Effector memory CD8-positive, alpha-beta T cell (primary cell): ENCODE results near the gene P2RY11.
A peak's percentile ranks its signal among the peaks of the same experiment; 100 is the strongest.

Experiments
- ATAC-seq: fragments of 150-1000 bp; cut with Tn5 transposase; replicated peaks from 2 replicates; pipeline ENCODE4 v1.10.0; 2021; ENCODE audit warnings: mild to moderate bottlenecking, moderate library complexity
- DNase-seq, 3 experiments: peaks; one replicate each; pipeline ENCODE4 v3.0.0; 2021
- H3K27ac Mint-ChIP-seq, 2 donors: one replicate each; pipeline ENCODE4 v1.8.0; 2022; ENCODE audit warnings: mild to moderate bottlenecking in 2 of 2, mixed read lengths in 2 of 2, moderate library complexity in 2 of 2
- H3K27me3 Mint-ChIP-seq, 2 donors: one replicate each; pipeline ENCODE4 v1.8.0; 2022; ENCODE audit warnings: mixed read lengths in 2 of 2
- H3K36me3 Mint-ChIP-seq: one replicate; pipeline ENCODE4 v1.8.0; 2022; ENCODE audit warnings: mild to moderate bottlenecking, moderate library complexity, mixed read lengths; ENCODE audit not compliant: insufficient read depth
- H3K4me1 Mint-ChIP-seq, 2 donors: one replicate each; pipeline ENCODE4 v1.8.0; 2022; ENCODE audit warnings: low read depth in 2 of 2, mixed read lengths in 2 of 2
- H3K4me3 Mint-ChIP-seq, 2 donors: one replicate each; pipeline ENCODE4 v1.8.0; 2022; ENCODE audit warnings: mild to moderate bottlenecking in 2 of 2, mixed read lengths in 2 of 2, moderate library complexity in 2 of 2
- H3K9me3 Mint-ChIP-seq, 2 donors: one replicate each; pipeline ENCODE4 v1.8.0; 2022; ENCODE audit warnings: mixed read lengths in 2 of 2

Gene P2RY11

DNA sequence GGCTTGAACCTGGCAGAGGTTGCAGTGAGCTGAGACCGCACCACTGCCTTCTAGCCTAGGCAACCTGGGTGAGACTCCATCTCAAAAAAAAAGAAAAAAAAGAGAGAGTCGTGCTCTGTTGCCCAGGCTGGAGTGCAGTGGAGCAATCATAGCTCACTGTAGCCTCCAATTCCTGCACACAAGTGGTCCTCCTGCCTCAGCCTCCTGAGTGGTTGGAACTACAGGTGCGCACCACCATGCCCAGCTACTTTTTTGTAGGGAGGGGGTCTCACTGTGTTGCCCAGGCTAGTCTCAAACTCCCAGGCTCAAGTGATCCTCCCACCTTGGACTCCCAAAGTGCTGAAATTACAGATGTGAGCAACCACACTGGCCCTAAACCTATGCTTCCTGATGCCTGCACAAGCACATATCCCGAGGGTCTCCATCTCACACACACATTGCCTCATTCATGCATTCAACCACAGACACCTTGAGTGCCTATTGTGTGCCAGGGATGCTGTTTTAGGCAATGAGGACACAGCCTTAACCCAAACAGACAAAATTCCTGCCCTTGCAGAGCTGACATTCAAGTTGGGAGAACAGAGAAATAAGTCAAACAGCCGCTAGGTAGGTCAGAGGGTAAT is 11.2 kb upstream of the P2RY11 start:
- no peaks in the 10 kb centered on the region for H3K27me3 Mint-ChIP-seq
- peak overlapping the region; percentile 100 for H3K27ac Mint-ChIP-seq
- DNase-seq (no peak), ATAC-seq (no peak)
- peaks cover 52% of the 10 kb centered on the region for H3K36me3 Mint-ChIP-seq
- peaks cover 39 to 43% of the 10 kb centered on the region in 2 donors for H3K4me1 Mint-ChIP-seq
- no peaks in the 10 kb centered on the region for H3K9me3 Mint-ChIP-seq
- H3K4me3 Mint-ChIP-seq: peak overlapping the region; percentile 26 to 66

DNA sequence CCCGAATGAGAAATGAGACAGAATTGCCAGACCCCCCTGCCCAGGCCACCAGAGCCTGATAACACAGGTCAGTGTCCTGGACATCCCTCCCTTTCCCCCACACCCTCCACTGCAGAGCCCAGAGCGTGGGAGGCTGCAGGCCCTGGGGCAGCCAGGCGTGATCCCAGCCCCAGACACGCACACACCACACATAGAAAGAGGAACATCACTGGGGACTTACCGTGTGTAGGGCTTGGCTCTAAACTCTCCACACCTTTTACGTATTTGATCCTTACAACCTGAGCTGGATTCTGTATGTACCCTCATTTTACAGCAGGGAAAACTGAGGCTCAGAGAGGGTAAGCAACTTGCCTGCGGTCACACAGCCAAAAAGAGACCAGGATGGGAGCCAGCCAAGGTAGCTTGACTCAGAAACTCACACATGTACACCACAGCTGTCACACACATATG is 8.7 kb upstream of the P2RY11 start:
- no peak for ATAC-seq

DNA sequence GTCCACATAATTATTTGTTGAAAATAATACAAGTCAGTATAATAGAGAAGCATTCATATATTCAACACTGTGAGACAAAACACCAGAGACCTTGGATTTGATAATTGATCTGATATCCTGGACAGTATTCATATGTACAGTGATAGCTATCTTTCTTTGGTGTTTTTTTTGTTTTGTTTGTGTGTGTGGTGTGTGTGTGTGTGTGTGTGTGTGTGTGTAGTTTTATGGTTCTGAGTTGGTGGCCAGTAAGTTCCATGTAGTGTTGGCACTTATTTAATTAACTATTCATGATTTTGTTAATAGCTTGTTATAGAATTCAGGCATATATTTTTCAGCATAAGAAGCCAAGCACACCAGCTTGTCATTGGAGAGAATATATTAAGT is 7.4 kb upstream of the P2RY11 start:
- no peaks in the 10 kb centered on the region for H3K27me3 Mint-ChIP-seq
- peak overlapping the region; percentile 100 for H3K27ac Mint-ChIP-seq
- ATAC-seq (no peak), DNase-seq (no peak)
- no peaks in the 10 kb centered on the region for H3K9me3 Mint-ChIP-seq
- peak overlapping the region; percentile 5 to 88 for H3K4me3 Mint-ChIP-seq
- H3K4me1 Mint-ChIP-seq: peaks cover 49 to 57% of the 10 kb centered on the region in 2 donors
- H3K36me3 Mint-ChIP-seq: peaks cover 70% of the 10 kb centered on the region

More for the DNA sequence above, 8.7 kb upstream of the P2RY11 start:
- Mint-ChIP-seq H3K4me3 (peak overlapping the region; percentile 66 to 85), H3K36me3 (peaks cover 57% of the 10 kb centered on the region), H3K4me1 (peaks cover 56 to 63% of the 10 kb centered on the region in 2 donors), H3K9me3 (no peaks in the 10 kb centered on the region), H3K27me3 (no peaks in the 10 kb centered on the region), H3K27ac (peak overlapping the region; percentile 100)
- DNase-seq: no peak

GRCh38 chr19:10104665-10105508 is 6.6 kb upstream of the P2RY11 start:
- DNase-seq (peak; percentile 80 to 83 (median 82)), ATAC-seq (peak; percentile 74)
- H3K27me3 Mint-ChIP-seq: no peaks in the 10 kb centered on the region
- H3K9me3 Mint-ChIP-seq: no peaks in the 10 kb centered on the region
- peaks cover 49 to 56% of the 10 kb centered on the region in 2 donors for H3K4me1 Mint-ChIP-seq
- peak overlapping the region; percentile 100 for H3K27ac Mint-ChIP-seq
- H3K4me3 Mint-ChIP-seq: peak overlapping the region; percentile 72 to 88
- H3K36me3 Mint-ChIP-seq: peaks cover 78% of the 10 kb centered on the region

- H3K4me1 Mint-ChIP-seq: peaks cover 51 to 59% of the 10 kb centered on the region in 2 donors
- peak in 2 of 3 experiments; percentile 47 to 48 for DNase-seq
- no peaks in the 10 kb centered on the region for H3K9me3 Mint-ChIP-seq
- H3K27me3 Mint-ChIP-seq: no peaks in the 10 kb centered on the region
- ATAC-seq: peak; percentile 2
- peaks cover 80% of the 10 kb centered on the region for H3K36me3 Mint-ChIP-seq
- H3K4me3 Mint-ChIP-seq: peak overlapping the region; percentile 72 to 88
- H3K27ac Mint-ChIP-seq: peak overlapping the region; percentile 100
These were observed 5.9 kb upstream of the P2RY11 start for GRCh38 chr19:10105509-10106099.

DNA sequence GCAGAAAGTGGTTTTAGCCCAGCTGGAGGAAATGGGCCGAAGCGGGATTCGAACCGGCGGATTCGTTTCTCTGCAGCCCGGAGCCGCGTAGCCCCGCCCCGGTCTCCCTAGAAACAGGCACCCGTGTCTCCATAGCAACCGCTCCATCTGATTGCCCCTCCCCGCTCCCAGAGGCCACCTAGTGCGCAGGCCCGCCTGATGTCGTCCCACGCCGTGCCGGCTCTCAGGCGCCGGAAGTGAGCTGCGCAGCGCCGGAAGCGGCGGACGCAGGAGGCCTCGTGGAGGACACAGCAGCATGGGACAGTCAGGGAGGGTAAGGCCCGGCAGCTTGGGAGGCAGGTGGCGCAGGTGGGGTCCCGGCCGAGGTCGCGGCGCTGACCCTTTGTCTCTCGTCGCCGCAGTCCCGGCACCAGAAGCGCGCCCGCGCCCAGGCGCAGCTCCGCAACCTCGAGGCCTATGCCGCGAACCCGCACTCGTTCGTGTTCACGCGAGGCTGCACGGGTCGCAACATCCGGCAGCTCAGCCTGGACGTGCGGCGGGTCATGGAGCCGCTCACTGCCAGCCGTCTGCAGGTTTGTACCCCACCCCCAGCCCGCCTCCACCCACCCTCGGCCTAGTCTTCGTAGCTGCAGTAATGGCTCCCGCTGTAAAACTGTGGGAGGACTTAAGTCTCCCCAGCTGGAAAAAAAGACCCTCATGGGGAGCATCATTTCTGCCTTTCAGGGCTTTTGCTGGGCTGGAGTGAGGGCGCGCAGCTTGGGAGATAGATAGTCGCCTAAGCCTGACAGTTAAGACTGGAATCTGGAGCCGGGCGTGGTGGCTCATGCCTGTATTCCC is 5.2 kb upstream of the P2RY11 start, which contains the start of gene PPAN:
Gene PPAN, plus strand, starts transcription at position 263 of the 837 bp plus-strand sequence. Its CDS starts 33 bp downstream, at position 296.
- Mint-ChIP-seq H3K27ac (peak within 1 kb of the TSS; percentile 100), H3K9me3 (no peaks in the 10 kb centered on the region), H3K27me3 (no peaks in the 10 kb centered on the region), H3K4me3 (peak within 1 kb of the TSS; percentile 72 to 88), H3K4me1 (peaks cover 55 to 63% of the 10 kb centered on the region in 2 donors), H3K36me3 (peaks cover 85% of the 10 kb centered on the region)
- peak; percentile 96 to 99 (median 97) for DNase-seq
- ATAC-seq: peak; percentile 53

GRCh38 chr19:10107254-10107653 is 4.2 kb upstream of the P2RY11 start:
- Mint-ChIP-seq H3K9me3 (no peaks in the 10 kb centered on the region), H3K27ac (peak overlapping the region; percentile 100)
- ATAC-seq: no peak

DNA sequence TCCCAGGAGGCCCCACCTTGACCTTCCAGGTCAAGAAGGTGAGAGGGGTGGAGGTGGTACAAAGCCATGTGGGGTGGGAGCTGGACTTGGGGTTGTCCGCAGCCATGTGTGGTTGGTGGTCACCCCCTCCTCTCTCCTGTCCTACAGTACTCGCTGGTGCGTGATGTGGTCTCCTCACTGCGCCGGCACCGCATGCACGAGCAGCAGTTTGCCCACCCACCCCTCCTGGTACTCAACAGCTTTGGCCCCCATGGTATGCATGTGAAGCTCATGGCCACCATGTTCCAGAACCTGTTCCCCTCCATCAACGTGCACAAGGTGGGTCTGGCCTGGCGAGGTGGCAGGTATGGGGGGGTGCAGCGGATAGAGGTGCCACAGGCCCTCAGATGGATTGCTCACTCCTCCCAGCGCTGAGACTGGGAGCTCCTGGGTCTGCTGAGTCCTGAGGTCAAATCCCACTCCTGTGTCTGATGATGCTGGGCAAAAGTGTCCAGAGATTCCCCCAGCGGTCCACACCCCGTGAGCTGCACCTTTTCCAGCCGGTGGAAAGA is 3.6 kb upstream of the P2RY11 start:
- ATAC-seq (no peak), DNase-seq (no peak)
- Mint-ChIP-seq H3K27me3 (no peaks in the 10 kb centered on the region), H3K9me3 (no peaks in the 10 kb centered on the region), H3K36me3 (peaks cover 88% of the 10 kb centered on the region), H3K27ac (peak overlapping the region; percentile 100), H3K4me3 (peak overlapping the region; percentile 72 to 88), H3K4me1 (peaks cover 59 to 65% of the 10 kb centered on the region in 2 donors)

More at GRCh38 chr19:10107254-10107653, 4.2 kb upstream of the P2RY11 start:
- Mint-ChIP-seq H3K4me1 (peaks cover 59 to 65% of the 10 kb centered on the region in 2 donors), H3K4me3 (peak overlapping the region; percentile 72 to 88), H3K27me3 (no peaks in the 10 kb centered on the region), H3K36me3 (peaks cover 88% of the 10 kb centered on the region)
- DNase-seq: no peak

DNA sequence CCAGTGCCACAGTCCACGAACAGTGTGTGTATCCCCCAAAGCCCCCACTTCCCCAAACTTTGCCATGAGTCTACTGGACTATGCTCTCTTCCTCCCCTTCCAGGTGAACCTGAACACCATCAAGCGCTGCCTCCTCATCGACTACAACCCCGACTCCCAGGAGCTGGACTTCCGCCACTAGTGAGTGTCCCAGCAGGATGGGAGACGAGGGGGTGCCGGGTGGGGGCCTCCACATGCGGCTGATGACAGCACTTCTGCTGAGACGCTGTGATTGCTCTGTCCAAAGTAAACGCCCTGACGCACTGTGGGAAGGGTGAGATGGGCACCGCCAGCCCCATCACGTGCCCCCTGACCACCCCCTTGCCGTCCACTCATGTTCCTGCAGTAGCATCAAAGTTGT is 2.0 kb upstream of the P2RY11 start:
- ATAC-seq: no peak
- Mint-ChIP-seq H3K27me3 (no peaks in the 10 kb centered on the region), H3K9me3 (no peaks in the 10 kb centered on the region), H3K4me3 (peak overlapping the region in 1 of 2 donors; percentile 19), H3K27ac (peak overlapping the region; percentile 93 to 94), H3K36me3 (peaks cover 99% of the 10 kb centered on the region), H3K4me1 (peaks cover 65 to 66% of the 10 kb centered on the region in 2 donors)
- no peak for DNase-seq

DNA sequence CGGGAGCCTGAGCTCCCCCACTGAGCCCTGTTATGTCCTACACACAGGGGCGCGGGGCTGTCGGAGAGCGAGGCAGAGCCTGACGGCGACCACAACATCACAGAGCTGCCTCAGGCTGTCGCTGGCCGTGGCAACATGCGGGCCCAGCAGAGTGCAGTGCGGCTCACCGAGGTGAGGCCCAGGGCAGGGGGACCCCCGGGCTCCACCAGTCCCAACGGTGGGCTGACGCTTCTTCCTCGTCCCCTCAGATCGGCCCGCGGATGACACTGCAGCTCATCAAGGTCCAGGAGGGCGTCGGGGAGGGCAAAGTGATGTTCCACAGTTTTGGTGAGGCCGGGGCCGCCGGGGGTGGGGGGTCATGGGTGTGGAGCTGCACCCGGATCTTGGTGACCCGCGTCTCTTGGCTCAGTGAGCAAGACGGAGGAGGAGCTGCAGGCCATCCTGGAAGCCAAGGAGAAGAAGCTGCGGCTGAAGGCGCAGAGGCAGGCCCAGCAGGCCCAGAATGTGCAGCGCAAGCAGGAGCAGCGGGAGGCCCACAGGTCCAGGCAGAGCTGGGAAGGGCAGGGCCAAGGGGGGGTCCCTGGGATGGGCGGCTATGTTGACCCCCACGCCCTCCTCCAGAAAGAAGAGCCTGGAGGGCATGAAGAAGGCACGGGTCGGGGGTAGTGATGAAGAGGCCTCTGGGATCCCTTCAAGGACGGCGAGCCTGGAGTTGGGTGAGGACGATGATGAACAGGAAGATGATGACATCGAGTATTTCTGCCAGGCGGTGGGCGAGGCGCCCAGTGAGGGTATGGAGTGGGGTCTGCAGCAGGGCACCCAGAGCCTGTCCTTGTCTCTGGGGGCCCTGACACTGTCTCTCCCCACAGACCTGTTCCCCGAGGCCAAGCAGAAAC is 1.2 kb upstream of the P2RY11 start:
- Mint-ChIP-seq H3K27me3 (no peaks in the 10 kb centered on the region), H3K36me3 (peaks cover 99% of the 10 kb centered on the region), H3K4me1 (peaks cover 61 to 63% of the 10 kb centered on the region in 2 donors), H3K9me3 (no peaks in the 10 kb centered on the region), H3K4me3 (peak overlapping the region; percentile 60 to 71), H3K27ac (peak overlapping the region; percentile 93 to 94)
- no peak for ATAC-seq
- no peak for DNase-seq

DNA sequence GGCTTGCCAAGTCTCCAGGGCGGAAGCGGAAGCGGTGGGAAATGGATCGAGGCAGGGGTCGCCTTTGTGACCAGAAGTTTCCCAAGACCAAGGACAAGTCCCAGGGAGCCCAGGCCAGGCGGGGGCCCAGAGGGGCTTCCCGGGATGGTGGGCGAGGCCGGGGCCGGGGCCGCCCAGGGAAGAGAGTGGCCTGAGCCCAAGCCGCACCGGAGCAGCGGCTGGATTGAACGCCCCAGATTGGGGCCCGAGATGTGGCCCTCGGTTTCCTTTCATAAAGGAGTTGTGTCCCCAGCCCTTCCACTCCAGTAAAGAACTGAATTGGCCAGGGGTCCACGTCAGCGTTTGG is 548 bp upstream of the P2RY11 start:
- peaks cover 96% of the 10 kb centered on the region for H3K36me3 Mint-ChIP-seq
- peak overlapping the region; percentile 93 to 94 for H3K27ac Mint-ChIP-seq
- DNase-seq (no peak), ATAC-seq (no peak)
- H3K4me3 Mint-ChIP-seq: peak overlapping the region; percentile 73 to 74
- H3K9me3 Mint-ChIP-seq: no peaks in the 10 kb centered on the region
- H3K27me3 Mint-ChIP-seq: no peaks in the 10 kb centered on the region
- peaks cover 55 to 56% of the 10 kb centered on the region in 2 donors for H3K4me1 Mint-ChIP-seq
